Activated naive CD4-positive, alpha-beta T cell treated with Interleukin-2 at 50 U/mL for 16 hours (primary cell): ENCODE measurements around the gene RERE.

Experiments used
- DNase-seq: peaks from one replicate; pipeline ENCODE4 v3.0.0-alpha.2; 2020

Gene RERE

DNA sequence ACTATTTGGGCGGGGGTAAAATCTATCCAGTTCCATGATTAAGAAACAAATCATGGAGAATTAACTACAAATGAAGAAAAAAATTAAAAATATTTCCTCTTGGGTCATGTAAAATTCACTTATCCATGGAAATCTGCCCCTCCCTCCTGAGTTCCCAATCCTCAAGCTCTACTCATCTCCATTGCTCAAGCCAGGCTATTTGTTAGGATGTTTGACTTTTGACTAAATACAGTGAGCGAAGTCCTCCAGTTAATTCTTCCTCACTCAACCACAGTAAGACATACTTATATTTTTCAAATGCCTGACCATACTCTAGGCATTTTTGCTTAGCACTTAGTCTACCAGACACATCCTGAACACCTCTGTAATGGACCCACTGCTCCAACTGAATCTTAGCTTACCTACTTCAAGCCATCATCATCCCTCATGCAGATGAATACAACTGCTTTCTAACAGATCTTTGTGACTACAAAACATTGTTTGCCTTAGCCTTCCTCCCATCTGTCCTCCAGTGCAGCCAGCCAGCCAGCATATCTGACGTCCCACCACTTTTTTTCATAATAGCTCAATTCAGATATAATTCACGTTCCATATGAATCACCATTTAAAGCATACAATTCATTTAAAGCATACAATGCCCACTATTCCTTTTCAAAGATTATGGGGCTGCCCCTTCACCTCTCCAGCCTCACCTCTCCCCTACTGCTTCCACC, 154.2 kb downstream of the RERE start:
- no peak for DNase-seq

DNA sequence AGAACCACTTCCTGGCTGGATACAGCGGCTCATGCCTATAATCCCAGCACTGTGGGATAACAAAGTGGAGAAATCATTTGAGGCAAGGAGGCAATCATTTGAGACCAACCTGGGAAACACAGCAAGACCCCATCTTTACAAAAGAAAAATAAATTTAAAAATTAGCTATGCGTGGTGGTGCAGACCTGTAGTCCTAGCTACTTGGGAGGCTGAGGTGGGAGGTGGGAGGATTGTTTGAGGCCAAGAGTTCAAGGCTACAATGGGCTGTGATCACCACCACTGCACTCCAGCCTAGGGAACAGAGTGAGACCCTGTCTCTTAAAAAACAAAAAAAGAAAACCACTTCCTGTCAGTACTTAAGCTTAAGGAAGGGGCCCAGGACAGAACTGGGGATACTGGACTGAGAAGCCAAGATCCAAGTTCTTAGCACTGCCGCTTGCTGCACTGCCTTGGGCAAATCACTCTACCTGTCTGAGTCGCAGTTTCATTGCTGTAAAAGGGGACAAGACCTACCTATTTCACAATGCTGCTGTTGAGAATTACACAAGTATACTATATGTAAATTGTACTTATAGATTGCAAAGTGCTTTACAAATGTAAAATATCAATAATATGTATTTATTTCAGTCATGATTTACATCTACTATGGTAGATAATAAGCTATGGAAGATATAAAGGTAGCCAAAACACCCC, 154.9 kb downstream of the RERE start:
- DNase-seq = no peak

DNA sequence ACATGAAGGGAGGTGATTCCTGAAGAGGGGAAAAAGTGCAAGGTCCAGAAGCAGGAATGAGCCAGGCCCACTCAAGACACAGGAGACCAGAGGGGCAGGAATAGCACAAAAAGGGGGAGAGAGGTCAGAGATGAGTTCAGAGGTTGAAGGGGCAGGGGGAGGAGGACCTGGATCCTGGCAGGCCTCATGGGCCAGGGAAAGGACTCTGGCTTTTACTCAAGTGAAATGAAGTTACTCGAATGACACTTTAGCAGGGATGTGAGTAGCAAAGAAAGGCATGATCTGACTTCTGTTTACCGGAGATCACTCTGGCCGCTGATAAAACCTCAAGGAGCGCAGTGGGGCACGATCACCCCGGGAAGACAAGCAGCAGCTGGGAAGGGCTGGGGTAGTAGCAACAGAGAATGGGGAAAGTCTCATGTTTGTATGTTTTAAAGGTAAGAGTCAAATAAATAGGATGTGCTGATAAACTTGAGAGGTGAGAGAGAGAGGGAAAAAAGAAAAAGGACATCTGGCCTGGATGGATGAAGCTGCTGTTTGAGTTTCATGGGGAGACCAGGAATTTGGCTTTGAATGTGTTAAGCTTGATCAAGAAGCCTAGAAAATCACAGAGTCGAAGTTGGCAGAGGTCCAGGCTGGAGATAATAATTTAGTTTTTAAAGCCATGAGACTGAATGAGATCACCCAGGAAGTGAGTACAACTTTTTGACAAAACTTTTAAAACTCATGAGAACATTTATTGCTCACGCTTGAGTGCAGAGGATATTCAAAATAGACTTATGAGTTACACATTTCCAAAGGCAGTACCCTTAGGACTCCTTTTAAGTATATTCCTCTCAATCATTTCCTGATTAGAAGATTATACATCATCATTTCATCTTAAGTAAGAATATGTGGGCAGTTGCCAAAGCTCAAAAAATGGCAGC, 156.0 kb downstream of the RERE start:
- DNase-seq = peak; percentile 21

DNA sequence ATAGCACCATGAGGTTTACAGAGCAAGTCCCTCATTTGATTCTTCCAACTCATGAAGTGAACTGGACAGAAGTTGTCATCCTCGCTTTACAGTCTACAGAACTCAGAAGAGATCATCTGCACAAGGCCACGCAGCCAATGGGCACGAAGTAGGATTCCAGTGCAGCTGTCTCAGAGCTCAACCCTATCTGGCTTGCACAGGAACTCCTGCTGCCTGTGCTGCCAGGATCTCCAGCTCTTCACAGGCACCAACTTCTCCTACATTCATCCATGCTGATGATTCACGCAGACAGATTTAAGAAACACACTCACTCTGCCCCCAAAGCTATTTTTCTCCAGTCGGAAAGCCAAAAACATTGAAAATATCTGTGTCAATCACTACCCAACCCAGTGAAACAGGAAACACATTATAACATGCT, 157.0 kb downstream of the RERE start:
- DNase-seq = no peak

DNA sequence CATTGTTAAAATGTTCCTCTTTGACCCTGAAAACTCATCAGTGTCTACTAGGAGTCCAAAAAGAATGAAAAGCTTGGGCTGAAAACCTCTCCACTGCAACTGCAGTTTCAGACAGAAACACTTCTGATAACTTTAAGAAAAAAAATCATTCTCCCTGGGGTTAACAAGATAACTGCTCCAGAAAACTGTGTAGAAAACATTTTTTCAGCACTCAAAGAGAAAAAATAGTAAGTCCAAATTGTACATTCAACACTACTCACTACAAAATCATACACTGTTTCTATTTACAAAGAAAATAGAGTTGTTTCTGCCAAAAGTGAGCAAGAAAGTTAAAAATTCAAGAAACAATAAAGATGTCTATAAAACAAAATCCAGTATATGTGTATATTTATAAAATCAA, 157.8 kb downstream of the RERE start:
- DNase-seq = no peak

DNA sequence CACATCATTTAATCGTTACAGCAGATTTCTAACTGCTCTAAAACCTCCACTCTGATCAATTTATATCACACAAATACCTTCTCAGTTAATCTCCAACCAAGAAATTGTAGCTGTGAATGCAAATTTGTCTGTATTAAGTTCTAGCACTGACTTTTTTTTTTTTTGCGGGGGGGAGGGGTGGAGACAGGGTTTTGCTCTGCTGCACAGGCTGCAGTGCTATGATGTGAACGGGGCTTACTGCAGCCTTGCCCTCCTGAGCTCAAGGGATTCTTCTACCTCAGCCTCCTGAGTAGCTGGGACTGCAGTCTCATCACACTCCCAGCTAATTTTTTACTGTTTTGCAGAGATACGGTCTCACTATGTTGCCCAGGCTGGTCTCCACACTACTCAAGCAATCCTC, 163.6 kb downstream of the RERE start:
- no peak for DNase-seq

DNA sequence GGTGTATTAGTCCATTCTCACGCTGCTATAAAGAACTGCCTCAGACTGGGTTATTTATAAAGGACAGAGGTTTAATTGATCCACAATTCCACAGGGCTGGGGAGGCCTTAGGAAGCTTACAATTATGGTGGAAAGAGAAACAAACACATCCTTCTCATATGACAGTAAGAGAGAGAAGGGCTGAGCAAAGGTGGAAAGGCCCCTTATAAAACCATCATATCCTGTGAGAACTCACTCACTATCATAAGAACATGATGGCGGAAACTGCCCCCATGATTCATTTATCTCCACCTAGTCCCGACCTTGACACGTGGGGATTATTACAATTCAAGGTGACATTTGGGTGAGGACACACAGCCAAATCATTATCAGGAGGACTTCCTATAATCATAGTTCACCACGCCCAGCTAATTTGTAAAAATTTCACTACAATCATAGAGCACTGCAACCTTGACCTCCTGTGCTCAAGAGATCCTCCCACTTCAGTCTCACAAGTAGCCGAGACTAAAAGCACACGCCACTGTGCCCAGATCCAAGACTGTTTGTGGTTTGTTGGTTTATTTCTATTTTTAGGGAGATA, 164.9 kb downstream of the RERE start:
- DNase-seq = no peak

DNA sequence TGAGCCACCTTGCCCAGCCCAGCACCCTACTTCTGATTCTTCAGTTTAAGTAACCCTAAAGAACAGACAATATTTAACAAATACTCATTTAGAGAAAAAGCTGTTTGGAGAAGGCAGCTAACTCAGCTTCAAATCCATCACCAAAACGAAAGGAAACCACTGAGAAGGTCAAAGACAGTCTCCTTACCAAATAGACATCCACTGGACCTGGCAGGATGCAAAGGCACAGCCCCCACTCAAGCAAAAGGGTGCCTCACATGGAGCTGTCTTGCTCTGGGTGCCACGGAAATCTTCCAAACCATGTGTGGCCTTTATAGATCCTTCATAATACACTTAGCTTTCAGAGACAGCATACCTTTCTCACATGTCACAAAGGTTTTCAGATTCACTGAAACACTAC, 165.5 kb downstream of the RERE start:
- no peak for DNase-seq

DNA sequence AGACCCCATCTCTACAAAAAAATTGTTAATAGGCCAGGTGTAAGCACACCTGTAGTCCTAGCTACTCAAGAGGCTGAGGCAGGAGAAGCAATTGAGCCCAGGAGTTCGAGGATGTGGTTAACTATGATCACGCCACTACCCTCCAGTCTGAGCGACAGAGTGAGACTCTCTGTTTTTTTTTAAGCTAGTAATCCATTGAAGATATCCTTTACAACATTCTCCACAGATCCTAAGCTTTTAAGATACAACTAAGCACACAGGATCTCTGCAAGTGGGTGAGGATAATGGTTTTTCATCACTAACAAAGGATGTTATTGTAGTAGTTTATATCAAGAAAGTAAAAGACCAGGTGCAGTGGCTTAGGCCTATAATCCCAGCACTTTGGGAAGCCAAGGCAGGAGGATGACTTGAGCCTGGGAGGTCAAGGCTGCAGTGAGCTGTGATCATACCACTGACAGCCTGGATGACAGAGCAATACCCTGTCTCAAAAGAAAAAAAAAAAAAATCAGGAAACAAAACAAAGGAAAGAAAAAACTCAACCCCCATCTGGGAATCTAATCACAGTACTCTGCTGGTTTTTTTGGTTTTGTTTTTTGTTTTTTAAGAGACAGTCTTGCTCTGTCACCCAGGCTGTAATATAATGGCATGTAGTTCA, 166.1 kb downstream of the RERE start:
- no peak for DNase-seq

DNA sequence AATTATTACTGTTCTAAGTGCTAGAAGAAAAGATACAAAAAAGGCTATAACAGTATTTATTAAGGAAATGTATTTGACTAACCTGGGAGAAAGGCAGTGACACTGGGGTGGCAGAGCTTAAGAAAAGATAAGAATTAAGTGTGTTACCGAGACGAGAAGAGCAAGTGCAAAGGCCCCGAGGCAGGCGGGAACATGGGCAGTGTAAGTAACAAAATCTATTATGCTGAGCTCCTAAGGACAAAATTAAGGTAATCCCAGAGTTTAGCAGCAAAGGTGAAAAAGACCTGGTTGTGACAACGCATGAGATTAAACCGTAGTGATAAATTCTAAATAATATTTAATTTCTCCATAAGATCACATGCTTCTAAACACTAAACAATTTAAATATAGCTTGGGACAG, 167.6 kb downstream of the RERE start:
- no peak for DNase-seq

DNA sequence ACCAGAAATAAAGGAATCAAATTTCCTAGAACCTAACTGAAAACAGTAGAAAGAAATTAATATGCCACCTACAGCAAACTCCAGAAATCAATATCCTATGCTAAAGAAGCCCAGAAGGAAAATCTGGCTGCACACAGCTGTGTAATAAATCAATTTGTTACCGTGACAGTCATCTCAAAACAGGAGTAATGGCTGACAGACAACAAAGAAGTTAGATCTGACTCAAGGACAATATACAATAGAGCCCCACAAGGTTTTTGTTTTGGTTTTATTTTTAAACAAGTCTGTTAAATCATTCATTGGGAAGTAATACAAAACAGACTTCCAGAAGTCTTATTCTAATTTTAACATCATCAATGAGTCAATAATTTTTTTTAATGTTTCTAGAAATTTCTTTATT, 168.4 kb downstream of the RERE start:
- no peak for DNase-seq

DNA sequence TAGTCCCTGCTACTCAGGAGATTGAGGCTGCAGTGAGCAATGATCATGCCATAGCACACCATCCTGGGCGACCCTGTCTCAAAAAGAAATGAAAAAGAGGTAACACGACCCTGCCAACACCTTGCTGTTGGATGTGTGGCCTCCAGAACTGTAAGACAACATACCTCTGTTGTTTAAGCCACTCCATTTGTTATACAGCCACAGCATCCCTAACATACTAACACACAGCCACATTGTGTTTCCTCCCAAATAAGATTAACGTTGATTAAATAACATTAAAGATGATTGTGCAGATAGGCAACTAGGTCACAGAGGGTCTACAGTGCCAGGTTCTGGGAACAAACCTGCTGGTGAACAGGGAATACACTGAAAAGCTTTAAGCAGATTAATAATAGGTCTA, 170.4 kb downstream of the RERE start:
- no peak for DNase-seq

DNA sequence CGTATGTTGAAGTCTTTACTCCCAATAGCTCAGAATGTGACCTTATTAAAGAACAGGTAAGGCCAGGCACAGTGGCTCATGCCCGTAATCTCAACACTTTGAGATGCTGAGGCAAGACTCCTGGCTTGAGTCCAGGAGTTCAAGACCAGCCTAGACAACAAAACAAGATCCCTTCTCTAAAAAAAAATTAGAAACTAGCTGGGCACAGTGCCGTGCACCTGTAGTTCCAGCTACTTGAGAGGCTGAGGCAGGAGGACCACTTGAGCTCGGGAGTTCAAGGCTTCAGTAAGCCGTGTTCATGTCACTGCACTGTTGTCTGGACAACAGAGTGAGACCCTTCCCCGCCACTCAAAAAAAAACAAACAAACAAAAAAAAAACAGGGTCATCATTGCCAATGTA, 171.3 kb downstream of the RERE start:
- DNase-seq = no peak

DNA sequence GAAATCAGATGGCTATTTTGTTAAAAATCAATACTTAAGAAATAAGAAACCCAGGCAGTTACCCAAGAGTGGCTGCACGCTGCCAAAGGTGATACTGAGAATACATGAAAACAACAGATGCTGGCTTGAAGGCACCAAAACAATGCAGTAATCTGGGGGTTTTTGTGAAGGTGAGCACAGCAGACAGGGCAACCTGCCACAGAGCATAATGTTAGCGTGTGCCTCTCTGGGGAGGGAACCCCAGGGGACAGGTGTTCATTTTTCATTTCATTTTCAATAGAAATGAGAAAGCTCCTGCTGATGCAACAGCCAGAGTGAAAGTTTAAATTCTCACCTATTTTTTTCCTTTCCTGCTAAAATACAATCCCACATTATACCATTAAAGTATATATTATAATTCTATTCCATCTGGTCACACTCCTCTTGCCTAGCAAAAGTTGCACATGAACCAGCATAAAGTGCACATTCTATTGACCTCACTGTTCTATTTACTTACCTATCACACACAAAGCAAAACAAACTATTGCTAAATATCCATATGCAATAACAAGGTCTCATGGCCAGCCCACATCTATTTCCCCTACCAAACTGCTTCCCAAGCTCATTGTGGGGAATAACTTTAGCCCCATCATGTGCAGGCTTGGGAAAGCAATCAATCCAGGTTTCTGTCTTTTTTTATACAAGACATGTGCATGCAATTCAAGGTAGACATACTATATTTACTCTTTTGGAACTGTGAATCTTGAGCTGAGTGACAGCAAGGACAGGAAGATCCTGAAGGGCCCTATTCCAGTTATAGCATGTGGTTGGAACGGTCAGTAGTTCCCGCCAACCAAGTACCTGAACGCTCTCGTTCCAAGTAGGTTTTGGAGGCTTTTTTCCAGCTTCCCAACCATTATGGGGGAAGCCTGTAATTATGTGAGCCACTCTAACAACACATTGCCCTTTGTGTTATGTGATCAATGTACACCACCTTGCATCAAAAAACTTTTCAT, 173.6 kb downstream of the RERE start:
- no peak for DNase-seq

DNA sequence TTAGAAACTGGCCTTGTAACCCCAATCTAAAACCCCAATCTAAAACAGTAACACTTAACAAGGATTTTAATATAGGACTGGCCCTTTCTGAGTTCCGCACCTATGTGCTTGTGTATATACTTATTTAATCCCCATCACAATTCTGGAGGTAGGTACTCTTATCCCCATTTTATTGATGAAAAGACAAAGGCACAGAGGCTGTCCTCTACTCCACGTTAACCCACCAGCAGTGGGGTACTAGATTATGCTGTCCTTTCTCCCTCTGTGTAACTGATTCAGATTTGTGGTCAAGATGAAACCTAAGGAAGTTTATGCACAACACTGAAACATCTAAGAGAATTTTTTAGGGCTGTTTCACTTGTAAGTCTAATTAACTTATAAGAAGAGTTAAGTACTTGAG, 175.3 kb downstream of the RERE start:
- no peak for DNase-seq

DNA sequence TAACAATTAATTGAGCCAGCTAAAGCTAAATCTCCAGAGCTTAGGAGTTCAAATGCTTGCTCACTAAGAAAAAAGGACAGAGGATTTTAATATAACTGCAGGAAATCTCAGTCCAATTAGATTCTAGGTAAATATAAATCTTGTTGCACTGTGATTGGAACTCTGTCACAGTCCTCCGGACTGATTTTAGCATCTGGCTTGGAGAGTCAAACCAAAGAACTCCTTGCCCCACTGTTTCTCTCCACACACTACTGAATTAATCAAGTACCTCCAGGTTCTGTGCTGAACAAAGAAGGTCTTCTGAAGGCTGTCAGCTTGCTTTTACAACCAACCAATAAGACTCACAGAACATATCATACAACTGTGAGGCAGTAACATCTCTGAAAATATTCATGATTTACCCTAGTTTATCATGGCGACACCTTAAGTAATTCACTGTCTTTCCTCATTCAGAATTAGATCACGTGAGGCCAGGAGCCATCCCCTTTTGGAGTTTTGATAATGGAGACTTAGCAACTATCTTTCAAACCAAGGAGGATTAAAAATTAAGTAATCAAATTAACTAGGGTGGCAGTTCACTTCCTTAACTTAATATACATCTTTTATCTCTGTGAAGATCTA, 176.0 kb downstream of the RERE start:
- no peak for DNase-seq

DNA sequence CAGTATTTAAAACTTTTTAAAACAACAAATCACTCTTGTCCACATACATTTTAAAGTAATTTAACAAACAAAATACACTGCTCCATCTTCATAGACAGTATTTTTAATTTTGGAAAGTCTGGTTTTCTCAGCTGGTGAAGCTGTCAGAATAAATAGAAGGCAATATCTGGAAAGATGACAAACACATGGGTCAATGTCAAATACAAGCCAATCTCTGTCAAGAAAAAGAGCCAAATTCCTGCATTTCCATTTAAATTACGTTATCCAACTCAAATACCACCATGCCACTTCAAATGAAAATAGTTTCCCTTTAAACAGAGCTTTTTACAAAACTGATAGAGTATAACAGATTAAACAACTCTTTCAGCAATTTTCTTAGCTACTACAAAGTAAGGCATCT, 176.5 kb downstream of the RERE start:
- DNase-seq = no peak

DNA sequence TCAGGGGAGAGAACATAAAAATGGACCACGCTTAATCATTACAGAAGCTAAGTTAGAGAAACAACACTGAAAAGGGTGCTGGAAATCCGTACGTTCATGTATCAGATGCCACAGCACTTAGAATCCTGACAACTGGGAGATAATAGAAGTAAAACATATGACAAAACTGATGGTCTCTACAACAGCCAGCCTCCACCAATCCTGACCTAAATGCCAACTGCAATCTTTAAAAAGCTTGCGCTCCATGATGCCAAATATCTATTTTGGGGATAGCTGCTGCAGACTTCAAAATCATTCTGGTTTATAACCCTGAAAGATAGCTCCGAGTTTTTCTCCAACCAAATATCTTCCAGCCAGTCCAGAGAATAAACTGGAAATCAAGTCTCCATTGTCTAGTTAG, 178.3 kb downstream of the RERE start:
- DNase-seq = no peak

DNA sequence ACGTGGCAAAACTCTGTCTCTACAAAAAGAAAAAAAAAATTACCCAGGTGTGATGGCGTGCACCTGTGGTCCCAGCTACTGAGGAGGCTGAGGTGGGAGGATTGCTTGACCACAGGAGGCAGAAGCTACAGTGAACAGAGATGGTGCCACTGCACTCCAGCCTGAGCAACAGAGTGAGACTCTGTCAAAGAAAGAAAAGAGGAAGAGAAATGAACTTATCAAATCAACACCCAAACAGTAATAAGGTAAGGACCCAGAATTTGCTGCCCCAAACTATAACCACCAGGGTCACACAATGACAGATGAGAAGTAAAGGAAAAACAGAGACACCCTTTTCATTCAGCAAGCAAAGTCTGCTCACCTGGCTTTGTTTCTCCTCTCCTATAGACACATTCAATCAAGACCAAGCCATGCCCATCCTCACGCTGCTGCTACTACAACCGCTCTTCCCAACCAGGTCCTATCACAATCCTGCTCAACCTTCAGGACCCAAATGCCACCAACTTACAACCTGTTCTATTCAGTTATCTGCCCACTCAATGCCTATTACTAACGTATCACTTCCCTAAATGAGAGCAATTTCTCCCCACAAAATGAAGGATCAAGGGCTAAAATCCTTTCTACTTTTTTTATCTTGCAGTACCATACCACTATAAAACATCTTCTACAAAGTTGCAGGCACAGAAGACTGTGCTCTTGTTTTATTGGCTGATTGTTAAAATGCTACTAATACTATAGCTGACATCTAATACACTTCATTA, 183.5 kb downstream of the RERE start:
- DNase-seq = no peak

DNA sequence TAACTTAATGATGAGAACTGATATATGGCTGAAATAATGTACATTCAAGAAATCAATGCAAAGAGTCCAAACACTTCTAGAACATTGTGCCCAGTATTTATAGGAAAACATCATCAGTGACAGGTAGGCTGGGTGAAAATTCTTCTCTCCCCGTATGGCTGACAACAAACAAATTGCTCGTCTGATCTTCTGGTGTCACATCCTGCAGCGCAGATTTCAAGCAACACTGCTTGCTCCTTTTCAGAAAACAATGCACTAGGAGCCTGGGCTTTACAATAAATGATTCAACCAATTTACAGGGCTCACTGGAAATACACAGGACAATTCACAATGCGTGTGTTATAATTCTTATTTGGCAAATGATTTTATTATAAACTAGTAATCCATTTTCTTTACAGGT, 185.3 kb downstream of the RERE start:
- no peak for DNase-seq
